Prostate gland (tissue), 2 donors: ENCODE measurements around the gene MYO9A. TPM values are rescaled to one million over a fixed set of nuclear protein-coding genes. Genes with fewer than 3 reads are reported as not detected.

ENCODE experiments used
- DNase-seq: peaks from one replicate; pipeline ENCODE4 v3.0.0-alpha.2; 2019; ENCODE audit warnings: low spot score
- H3K27ac ChIP-seq, 2 donors: fragments of 200-600 bp; sonication (generic); 2 replicates each; pipeline ENCODE4 v1.5.1; 2017 to 2019
- H3K27me3 ChIP-seq: fragments of 200-600 bp; sonication (generic); replicated peaks from 2 replicates; pipeline ENCODE4 v1.5.1; 2019; ENCODE audit not compliant: insufficient read depth
- H3K36me3 ChIP-seq, 2 donors: fragments of 200-600 bp; sonication (generic); 1 replicate in 1 of 2; 2 replicates in 1 of 2; pipeline versions ENCODE4 v1.5.1 to v1.8.1; 2017 to 2019
- H3K4me1 ChIP-seq: fragments of 200-600 bp; sonication (generic); replicated peaks from 2 replicates; pipeline ENCODE4 v1.5.1; 2019
- H3K4me3 ChIP-seq, 2 donors: fragments of 200-600 bp; sonication (generic); 2 replicates each; pipeline ENCODE4 v1.5.1; 2017 to 2019
- H3K9me3 ChIP-seq: fragments of 200-600 bp; sonication (generic); 2 replicates; pipeline ENCODE4 v1.5.1; 2017
- POLR2A ChIP-seq: fragments of 450-650 bp; IDR thresholded peaks from one replicate; pipeline ENCODE4 v1.6.1; 2016; ENCODE audit warnings: antibody characterized with exemption, mild to moderate bottlenecking
- POLR2AphosphoS5 ChIP-seq: sonication (generic); formaldehyde crosslinking; IDR thresholded peaks from one replicate; pipeline ENCODE4 v1.6.1; 2017; ENCODE audit warnings: antibody characterized with exemption
- WGBS: methylation state at CpG from one replicate; pipeline ENCODE4 v1.1.5; 2018; 5-methylcytosine and 5-hydroxymethylcytosine counted together
- intact Hi-C: fragments of 100-400 bp; cut with DNase I; formaldehyde crosslinking; loops from one replicate; pipeline ENCODE4 v1.14.2; 2022
- total RNA-seq, 2 donors: library from RNA; depleted of rRNA; stranded (reverse); fragments of >200 nt; gene quantifications; one replicate each; pipeline ENCODE4 v1.1.0, GENCODE V29; 2016
- TF ChIP-seq, protein P1 (sequence below), 4 experiments: fragments of 200-600 bp in 2 of 4; fragments of 450-650 bp in 2 of 4; sonication (generic) in 2 of 4; IDR thresholded peaks; 1 replicate in 3 of 4; 2 replicates in 1 of 4; pipeline ENCODE4 v1.5.1; 2016 to 2019; ENCODE audit warnings: antibody characterized with exemption in 4 of 4, mild to moderate bottlenecking in 2 of 4, moderate library complexity in 2 of 4

MYO9A gene, protein sequence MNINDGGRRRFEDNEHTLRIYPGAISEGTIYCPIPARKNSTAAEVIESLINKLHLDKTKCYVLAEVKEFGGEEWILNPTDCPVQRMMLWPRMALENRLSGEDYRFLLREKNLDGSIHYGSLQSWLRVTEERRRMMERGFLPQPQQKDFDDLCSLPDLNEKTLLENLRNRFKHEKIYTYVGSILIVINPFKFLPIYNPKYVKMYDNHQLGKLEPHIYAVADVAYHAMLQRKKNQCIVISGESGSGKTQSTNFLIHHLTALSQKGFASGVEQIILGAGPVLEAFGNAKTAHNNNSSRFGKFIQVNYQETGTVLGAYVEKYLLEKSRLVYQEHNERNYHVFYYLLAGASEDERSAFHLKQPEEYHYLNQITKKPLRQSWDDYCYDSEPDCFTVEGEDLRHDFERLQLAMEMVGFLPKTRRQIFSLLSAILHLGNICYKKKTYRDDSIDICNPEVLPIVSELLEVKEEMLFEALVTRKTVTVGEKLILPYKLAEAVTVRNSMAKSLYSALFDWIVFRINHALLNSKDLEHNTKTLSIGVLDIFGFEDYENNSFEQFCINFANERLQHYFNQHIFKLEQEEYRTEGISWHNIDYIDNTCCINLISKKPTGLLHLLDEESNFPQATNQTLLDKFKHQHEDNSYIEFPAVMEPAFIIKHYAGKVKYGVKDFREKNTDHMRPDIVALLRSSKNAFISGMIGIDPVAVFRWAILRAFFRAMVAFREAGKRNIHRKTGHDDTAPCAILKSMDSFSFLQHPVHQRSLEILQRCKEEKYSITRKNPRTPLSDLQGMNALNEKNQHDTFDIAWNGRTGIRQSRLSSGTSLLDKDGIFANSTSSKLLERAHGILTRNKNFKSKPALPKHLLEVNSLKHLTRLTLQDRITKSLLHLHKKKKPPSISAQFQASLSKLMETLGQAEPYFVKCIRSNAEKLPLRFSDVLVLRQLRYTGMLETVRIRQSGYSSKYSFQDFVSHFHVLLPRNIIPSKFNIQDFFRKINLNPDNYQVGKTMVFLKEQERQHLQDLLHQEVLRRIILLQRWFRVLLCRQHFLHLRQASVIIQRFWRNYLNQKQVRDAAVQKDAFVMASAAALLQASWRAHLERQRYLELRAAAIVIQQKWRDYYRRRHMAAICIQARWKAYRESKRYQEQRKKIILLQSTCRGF (N-terminal part only)
- 100 to 1,000 TPM in 1 of 2 donors, 10 to 100 TPM in 1; 29.4 to 252 TPM for total RNA-seq

DNA sequence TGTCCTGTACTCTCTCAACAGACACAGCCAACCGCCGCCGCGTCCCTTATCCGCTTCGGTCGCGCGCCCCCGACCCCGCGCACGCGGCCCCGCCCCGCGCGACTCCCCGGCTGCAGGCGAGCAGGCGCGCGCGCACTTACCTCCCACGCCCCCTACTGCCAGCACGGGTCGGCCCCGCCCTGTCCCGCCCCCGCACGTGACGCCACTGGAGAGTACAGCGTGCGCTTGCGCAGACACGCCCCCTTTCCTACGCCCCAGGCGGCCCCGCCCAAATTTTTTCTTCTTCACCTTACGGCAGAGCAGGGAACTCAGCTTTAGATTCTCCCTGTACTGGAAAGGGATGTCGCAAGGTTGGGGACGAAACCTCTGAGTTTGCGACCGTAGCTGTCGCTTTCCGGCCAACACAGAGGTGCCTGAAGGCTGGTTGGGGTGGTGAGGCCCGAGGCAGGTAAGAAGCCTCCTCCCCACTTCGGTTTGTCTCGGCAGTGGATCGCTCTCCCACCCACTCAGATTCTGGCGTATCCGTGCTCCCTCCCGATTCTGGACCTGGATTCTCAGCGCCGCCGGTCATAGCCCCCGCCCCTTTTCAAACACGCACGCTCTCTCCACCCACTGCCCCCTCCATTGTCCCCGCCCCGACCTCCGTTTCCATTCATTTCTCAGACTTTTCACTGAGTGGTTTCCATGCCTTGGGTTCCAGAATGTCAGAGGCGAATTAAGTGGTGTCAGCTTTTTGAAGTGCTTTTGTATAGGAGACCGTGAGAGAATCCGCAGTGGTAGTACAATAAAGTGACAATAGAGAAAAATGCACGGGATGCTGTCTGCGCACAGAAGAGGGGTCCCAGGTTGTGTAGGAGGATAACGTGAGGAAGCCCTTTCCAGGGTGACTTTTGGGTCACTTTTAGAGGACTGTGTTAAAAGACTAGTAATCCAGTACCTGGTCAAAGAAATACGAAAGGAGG lies at the start of gene MYO9A, which contains the start of gene SENP8:
MYO9A (minus strand) TSS at position 134 of the 962 bp plus-strand sequence. CDS start 71,587 bp downstream, outside the sequence.
SENP8 (plus strand) TSS at position 387 of the 962 bp plus-strand sequence. CDS start 21,221 bp downstream, outside the sequence.
- intact Hi-C loops, result loop anchor here (10.0 kb wide), 1 partner anchor 107 kb away; no protein-coding TSS in a partner anchor
- peaks cover 7% of the 10 kb centered on the region for H3K4me1 ChIP-seq

DNA sequence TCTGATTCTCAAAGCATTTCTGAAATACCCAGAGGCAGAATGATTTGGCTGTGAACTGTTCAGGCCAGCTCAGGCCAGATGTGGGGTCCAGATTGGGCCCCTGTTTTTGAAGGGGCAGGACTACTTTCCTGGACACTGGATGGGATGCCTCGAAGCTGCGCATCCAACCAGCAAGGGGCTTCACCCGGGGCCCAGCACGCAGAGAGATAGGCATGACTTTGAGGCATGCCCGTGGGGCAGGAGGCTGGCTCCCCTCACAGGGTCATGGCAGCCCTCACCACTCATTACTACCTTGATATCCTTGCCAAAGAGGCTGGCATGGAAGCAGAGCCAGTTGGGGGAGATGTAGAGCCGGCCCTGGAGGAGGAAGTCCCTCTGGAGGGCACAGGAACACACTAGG lies 49.5 kb upstream of the MYO9A start:
- Histone ChIP-seq H3K4me1 (no peaks in the 10 kb centered on the region), H3K36me3 (no peaks in the 10 kb centered on the region), H3K27me3 (no peaks in the 10 kb centered on the region), H3K9me3 (no peaks in the 10 kb centered on the region), H3K4me3 (no peak overlapping the region), H3K27ac (peak overlapping the region in 1 of 2 donors; percentile 5)
- intact Hi-C loops, result no loop called here
- TF ChIP-seq POLR2A (no peak), POLR2AphosphoS5 (no peak)
- TF ChIP-seq, protein P1, sequence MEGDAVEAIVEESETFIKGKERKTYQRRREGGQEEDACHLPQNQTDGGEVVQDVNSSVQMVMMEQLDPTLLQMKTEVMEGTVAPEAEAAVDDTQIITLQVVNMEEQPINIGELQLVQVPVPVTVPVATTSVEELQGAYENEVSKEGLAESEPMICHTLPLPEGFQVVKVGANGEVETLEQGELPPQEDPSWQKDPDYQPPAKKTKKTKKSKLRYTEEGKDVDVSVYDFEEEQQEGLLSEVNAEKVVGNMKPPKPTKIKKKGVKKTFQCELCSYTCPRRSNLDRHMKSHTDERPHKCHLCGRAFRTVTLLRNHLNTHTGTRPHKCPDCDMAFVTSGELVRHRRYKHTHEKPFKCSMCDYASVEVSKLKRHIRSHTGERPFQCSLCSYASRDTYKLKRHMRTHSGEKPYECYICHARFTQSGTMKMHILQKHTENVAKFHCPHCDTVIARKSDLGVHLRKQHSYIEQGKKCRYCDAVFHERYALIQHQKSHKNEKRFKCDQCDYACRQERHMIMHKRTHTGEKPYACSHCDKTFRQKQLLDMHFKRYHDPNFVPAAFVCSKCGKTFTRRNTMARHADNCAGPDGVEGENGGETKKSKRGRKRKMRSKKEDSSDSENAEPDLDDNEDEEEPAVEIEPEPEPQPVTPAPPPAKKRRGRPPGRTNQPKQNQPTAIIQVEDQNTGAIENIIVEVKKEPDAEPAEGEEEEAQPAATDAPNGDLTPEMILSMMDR (IDR thresholded peaks at IDR 0.05), result no peak
- 88% methylated on average over 6 of the region's 6 CpGs for WGBS
- no peak for DNase-seq

More for the DNA sequence above, at the start of gene MYO9A, which contains the start of gene SENP8:
- WGBS, result under 1% methylated on average over 55 of the region's 69 CpGs
- Histone ChIP-seq H3K27ac (peak within 1 kb of the TSS; percentile 94 to 96), H3K36me3 (no peaks in the 10 kb centered on the region), H3K9me3 (no peaks in the 10 kb centered on the region), H3K27me3 (no peaks in the 10 kb centered on the region), H3K4me3 (peak within 1 kb of the TSS; percentile 70 to 93)
- DNase-seq, result peak; percentile 98
- TF ChIP-seq POLR2A, result peak; percentile 86
- TF ChIP-seq POLR2AphosphoS5, result peak; percentile 99
- TF ChIP-seq, protein P1 (IDR thresholded peaks at IDR 0.05), result peak; percentile 35 to 66 (median 40)

DNA sequence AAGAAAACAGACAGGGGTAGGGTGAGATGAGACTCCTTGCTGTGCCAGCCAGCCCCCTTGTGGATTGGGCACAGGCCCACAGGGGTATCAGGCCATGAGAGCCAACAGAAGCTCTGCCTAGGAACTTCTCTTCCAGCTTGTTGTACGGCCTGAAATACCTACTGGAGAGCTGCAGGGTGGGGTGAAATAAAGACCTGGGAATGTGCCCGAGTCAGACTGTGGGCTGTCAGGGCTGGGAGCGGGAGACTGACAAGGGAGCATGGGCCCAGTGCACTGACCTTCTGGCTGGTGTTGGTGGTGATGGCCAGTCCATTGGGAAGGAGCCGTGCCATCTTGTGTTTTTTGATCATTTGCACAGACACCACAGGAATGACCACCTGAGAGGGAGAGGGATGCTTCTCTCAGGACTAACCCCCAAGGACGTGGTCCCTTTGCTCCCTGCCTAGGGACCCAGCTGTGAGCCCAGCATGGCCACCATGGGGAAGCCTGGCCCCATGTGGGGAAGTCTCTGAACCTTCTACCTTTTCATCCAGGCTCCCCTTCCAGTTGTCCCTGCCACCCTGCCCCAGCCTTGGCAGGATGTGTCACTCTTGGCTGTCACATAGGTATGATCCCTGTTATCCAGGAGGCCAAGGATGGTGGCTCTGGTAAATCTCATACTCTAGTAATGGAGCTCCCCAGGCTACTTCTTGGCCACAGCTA lies 48.9 kb upstream of the MYO9A start:
- intact Hi-C loops, result no loop called here
- H3K4me1 ChIP-seq, result no peaks in the 10 kb centered on the region
- no peak for DNase-seq
- H3K27me3 ChIP-seq, result no peaks in the 10 kb centered on the region
- H3K4me3 ChIP-seq, result no peak overlapping the region
- TF ChIP-seq, protein P1 (IDR thresholded peaks at IDR 0.05), result no peak
- no peak for TF ChIP-seq POLR2AphosphoS5
- TF ChIP-seq POLR2A, result no peak
- H3K36me3 ChIP-seq, result no peaks in the 10 kb centered on the region
- WGBS, result 97% methylated on average over 5 of the region's 5 CpGs
- no peak overlapping the region for H3K27ac ChIP-seq
- H3K9me3 ChIP-seq, result no peaks in the 10 kb centered on the region
